ENCODE data around the gene ARHGEF40.

The ARHGEF40 gene

DNA sequence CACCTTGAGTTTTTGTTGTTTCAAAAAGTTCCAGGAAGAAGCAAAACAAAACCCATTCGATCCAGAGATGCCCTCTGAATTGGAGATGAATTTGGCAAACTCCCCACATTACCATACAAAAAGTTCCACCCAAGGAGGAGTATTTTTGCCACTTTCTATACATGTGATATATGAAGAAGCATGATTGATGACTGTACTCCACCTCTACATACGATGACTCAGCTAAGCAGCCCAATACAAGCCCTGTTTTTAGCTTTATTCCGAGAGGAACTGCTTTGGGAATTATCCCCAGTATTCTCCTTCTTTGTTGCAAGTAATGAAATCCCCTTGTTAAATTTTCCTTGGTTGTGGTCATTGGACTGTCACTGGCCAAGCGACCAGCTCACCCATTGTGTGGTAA, 42.2 kb downstream of the ARHGEF40 start:
- Histone ChIP-seq H3K27me3 (ENCODE audit: insufficient read depth, poor library complexity, severe bottlenecking) (no peaks in the 10 kb centered on the region), H3K4me3 (replicated peaks; ENCODE audit: insufficient read depth, low read length) (no peak overlapping the region), H3K27ac (replicated peaks) (no peak overlapping the region)
- no peak for TF ChIP-seq POLR2AphosphoS5 (IDR thresholded peaks at IDR 0.05; ENCODE audit: low read depth)
- TF ChIP-seq SPI1 (IDR thresholded peaks at IDR 0.05; ENCODE audit: borderline replicate concordance, low read depth) = no peak
- no peak for DNase-seq (ENCODE audit: low read depth in 1 of 2, low spot score in 1 of 2)

DNA sequence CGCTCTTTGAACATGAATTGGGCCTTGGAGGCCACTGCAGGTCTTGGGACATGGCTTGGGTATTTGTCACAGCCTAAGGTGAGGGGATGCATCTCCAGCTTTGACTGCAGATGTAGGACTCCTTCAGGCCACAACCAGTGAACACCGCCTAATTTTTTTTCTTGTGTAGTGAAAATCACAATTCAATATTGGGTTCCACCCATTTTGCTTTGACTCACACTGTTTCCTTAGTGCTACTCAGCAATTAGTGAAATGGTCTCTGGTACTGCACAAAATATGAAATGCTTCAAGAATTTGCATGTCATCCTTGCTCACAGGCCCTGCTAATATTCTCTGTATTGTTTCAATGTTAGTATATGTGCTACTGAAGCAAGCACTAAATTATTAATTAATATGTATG, 43.3 kb downstream of the ARHGEF40 start:
- no peak overlapping the region for H3K4me3 ChIP-seq (replicated peaks; ENCODE audit: insufficient read depth, low read length)
- no peak for DNase-seq (ENCODE audit: low read depth in 1 of 2, low spot score in 1 of 2)
- H3K27ac ChIP-seq (replicated peaks) = no peak overlapping the region
- TF ChIP-seq SPI1 (IDR thresholded peaks at IDR 0.05; ENCODE audit: borderline replicate concordance, low read depth) (no peak), POLR2AphosphoS5 (IDR thresholded peaks at IDR 0.05; ENCODE audit: low read depth) (no peak), GABPA (IDR thresholded peaks at IDR 0.05; ENCODE audit: low read depth) (no peak)
- TF ChIP-seq, protein P1, sequence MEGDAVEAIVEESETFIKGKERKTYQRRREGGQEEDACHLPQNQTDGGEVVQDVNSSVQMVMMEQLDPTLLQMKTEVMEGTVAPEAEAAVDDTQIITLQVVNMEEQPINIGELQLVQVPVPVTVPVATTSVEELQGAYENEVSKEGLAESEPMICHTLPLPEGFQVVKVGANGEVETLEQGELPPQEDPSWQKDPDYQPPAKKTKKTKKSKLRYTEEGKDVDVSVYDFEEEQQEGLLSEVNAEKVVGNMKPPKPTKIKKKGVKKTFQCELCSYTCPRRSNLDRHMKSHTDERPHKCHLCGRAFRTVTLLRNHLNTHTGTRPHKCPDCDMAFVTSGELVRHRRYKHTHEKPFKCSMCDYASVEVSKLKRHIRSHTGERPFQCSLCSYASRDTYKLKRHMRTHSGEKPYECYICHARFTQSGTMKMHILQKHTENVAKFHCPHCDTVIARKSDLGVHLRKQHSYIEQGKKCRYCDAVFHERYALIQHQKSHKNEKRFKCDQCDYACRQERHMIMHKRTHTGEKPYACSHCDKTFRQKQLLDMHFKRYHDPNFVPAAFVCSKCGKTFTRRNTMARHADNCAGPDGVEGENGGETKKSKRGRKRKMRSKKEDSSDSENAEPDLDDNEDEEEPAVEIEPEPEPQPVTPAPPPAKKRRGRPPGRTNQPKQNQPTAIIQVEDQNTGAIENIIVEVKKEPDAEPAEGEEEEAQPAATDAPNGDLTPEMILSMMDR (IDR thresholded peaks at IDR 0.05; ENCODE audit: insufficient read depth, low read length) = no peak
- TF ChIP-seq, protein P2, sequence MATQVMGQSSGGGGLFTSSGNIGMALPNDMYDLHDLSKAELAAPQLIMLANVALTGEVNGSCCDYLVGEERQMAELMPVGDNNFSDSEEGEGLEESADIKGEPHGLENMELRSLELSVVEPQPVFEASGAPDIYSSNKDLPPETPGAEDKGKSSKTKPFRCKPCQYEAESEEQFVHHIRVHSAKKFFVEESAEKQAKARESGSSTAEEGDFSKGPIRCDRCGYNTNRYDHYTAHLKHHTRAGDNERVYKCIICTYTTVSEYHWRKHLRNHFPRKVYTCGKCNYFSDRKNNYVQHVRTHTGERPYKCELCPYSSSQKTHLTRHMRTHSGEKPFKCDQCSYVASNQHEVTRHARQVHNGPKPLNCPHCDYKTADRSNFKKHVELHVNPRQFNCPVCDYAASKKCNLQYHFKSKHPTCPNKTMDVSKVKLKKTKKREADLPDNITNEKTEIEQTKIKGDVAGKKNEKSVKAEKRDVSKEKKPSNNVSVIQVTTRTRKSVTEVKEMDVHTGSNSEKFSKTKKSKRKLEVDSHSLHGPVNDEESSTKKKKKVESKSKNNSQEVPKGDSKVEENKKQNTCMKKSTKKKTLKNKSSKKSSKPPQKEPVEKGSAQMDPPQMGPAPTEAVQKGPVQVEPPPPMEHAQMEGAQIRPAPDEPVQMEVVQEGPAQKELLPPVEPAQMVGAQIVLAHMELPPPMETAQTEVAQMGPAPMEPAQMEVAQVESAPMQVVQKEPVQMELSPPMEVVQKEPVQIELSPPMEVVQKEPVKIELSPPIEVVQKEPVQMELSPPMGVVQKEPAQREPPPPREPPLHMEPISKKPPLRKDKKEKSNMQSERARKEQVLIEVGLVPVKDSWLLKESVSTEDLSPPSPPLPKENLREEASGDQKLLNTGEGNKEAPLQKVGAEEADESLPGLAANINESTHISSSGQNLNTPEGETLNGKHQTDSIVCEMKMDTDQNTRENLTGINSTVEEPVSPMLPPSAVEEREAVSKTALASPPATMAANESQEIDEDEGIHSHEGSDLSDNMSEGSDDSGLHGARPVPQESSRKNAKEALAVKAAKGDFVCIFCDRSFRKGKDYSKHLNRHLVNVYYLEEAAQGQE (IDR thresholded peaks at IDR 0.05; ENCODE audit: insufficient replicate concordance, low read depth) = no peak
- no peaks in the 10 kb centered on the region for H3K27me3 ChIP-seq (ENCODE audit: insufficient read depth, poor library complexity, severe bottlenecking)

DNA sequence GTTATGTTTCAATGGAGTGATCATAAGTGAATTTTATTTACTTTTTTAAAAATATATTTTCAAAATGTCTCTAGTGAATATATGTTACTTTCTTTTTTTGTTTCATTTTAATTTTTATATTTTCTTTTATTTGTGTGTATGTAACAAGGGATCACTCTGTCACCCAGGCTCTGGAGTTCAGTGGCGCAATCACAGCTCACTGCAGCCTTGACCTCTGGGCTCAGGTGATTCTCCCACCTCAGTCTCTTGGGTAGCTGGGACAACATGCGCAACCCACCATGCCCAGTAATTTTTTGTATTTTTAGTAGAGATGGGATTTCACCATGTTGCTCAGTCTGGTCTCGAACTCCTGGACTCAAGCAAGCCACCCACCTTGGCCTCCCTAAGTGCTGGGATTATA, 48.8 kb downstream of the ARHGEF40 start:
- Histone ChIP-seq H3K4me3 (replicated peaks; ENCODE audit: insufficient read depth, low read length) (no peak overlapping the region), H3K27me3 (ENCODE audit: insufficient read depth, poor library complexity, severe bottlenecking) (no peaks in the 10 kb centered on the region), H3K27ac (replicated peaks) (no peak overlapping the region)
- no peak for DNase-seq (ENCODE audit: low read depth in 1 of 2, low spot score in 1 of 2)
- TF ChIP-seq POLR2AphosphoS5 (IDR thresholded peaks at IDR 0.05; ENCODE audit: low read depth) (no peak), GABPA (IDR thresholded peaks at IDR 0.05; ENCODE audit: low read depth) (no peak), SPI1 (IDR thresholded peaks at IDR 0.05; ENCODE audit: borderline replicate concordance, low read depth) (no peak)
- TF ChIP-seq, protein P2 (IDR thresholded peaks at IDR 0.05; ENCODE audit: insufficient replicate concordance, low read depth) = no peak

DNA sequence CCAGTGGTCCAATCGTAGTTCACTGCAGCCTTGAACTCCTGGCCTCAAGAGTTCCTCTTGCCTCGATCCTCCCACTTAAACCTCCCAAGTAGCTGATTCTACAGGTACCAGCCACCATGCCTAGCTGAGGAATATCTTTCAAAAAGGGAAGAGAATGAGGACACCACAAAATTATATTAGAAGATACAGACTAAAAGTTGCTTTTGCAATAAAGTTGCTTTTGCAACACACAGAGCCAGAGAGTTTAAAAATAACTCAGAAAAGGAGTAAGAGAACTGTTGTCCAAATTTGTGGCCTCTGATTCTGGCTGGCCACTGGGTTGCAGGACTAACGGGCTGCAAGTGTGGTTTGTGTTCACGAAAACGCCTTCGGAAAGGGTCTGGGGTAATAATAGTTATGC, 50.6 kb downstream of the ARHGEF40 start:
- H3K27me3 ChIP-seq (ENCODE audit: insufficient read depth, poor library complexity, severe bottlenecking) = no peaks in the 10 kb centered on the region
- no peak for DNase-seq (ENCODE audit: low read depth in 1 of 2, low spot score in 1 of 2)
- no peak overlapping the region for H3K4me3 ChIP-seq (replicated peaks; ENCODE audit: insufficient read depth, low read length)
- no peak overlapping the region for H3K27ac ChIP-seq (replicated peaks)
- TF ChIP-seq, protein P2 (IDR thresholded peaks at IDR 0.05; ENCODE audit: insufficient replicate concordance, low read depth) = no peak
- TF ChIP-seq SPI1 (IDR thresholded peaks at IDR 0.05; ENCODE audit: borderline replicate concordance, low read depth) (0 out of 2 replicates have a peak, but pooled peaks have one; percentile 5), POLR2AphosphoS5 (IDR thresholded peaks at IDR 0.05; ENCODE audit: low read depth) (no peak)
- TF ChIP-seq, protein P1 (IDR thresholded peaks at IDR 0.05; ENCODE audit: insufficient read depth, low read length) = no peak

All from HL-60 (cell line).